Ascending aorta (tissue), 2 donors: ENCODE data around the gene KRTAP2-3. TPM values are rescaled to one million over a fixed set of nuclear protein-coding genes. Genes with fewer than 3 reads are reported as not detected.

Experiments used
- DNase-seq, 2 donors: peaks; one replicate each; pipeline ENCODE4 v3.0.0-alpha.2; 2019; ENCODE audit warnings: low spot score in 2 of 2
- H3K27ac ChIP-seq, 2 donors: fragments of 200-600 bp; sonication (generic); one replicate each; pipeline ENCODE4 v1.5.1; 2016 to 2017; ENCODE audit warnings: mild to moderate bottlenecking in 1 of 2
- H3K27me3 ChIP-seq: fragments of 200-600 bp; sonication (generic); one replicate; pipeline ENCODE4 v1.5.1; 2017
- H3K36me3 ChIP-seq, 2 donors: fragments of 200-600 bp; sonication (generic); one replicate each; pipeline ENCODE4 v1.5.1; 2016
- H3K4me1 ChIP-seq, 2 donors: fragments of 200-600 bp; sonication (generic); one replicate each; pipeline ENCODE4 v1.5.1; 2016 to 2017; ENCODE audit warnings: mild to moderate bottlenecking in 1 of 2
- H3K4me3 ChIP-seq, 2 donors: fragments of 200-600 bp; sonication (generic); one replicate each; pipeline ENCODE4 v1.5.1; 2016 to 2017; ENCODE audit warnings: mild to moderate bottlenecking in 1 of 2
- H3K9me3 ChIP-seq, 2 donors: fragments of 200-600 bp; sonication (generic); one replicate each; pipeline ENCODE4 v1.5.1; 2016
- CTCF ChIP-seq, 3 experiments: fragments of 200-600 bp in 2 of 3; fragments of 450-650 bp in 1 of 3; sonication (generic) in 2 of 3; IDR thresholded peaks; one replicate each; pipeline ENCODE4 v1.5.1; 2016 to 2019; ENCODE audit warnings: antibody characterized with exemption in 3 of 3, mild to moderate bottlenecking in 1 of 3, moderate library complexity in 1 of 3
- intact Hi-C: fragments of 100-400 bp; cut with DNase I; formaldehyde crosslinking; loops from one replicate; pipeline ENCODE4 v1.15.1; 2023
- total RNA-seq: library from RNA; depleted of rRNA; stranded (reverse); fragments of >200 nt; gene quantifications from one replicate; pipeline ENCODE4 v1.1.0, GENCODE V29; 2016

The KRTAP2-3 gene
- total RNA-seq, 1 donor from 2014 or later, result not detected

- Histone ChIP-seq H3K36me3 (no peaks in the 10 kb centered on the region), H3K9me3 (no peaks in the 10 kb centered on the region), H3K27me3 (peaks cover 5% of the 10 kb centered on the region), H3K4me3 (no peak within 1 kb of the TSS), H3K27ac (no peak within 1 kb of the TSS), H3K4me1 (no peaks in the 10 kb centered on the region)
- no peak for DNase-seq
- intact Hi-C loops, result no loop called here
- no peak for TF ChIP-seq CTCF (IDR thresholded peaks at IDR 0.05)
Measured at GRCh38 chr17:41029633-41030245, 30.2 kb downstream of the KRTAP2-3 start, which contains the start of gene KRTAP1-4. KRTAP1-4 (minus strand) TSS chr17:41030195; CDS start chr17:41030078, 117 bp downstream.

- no peak for DNase-seq
- peaks cover 5% of the 10 kb centered on the region for H3K27me3 ChIP-seq
- H3K27ac ChIP-seq, result no peak within 1 kb of the TSS
- intact Hi-C loops, result no loop called here
- no peaks in the 10 kb centered on the region for H3K9me3 ChIP-seq
- H3K4me1 ChIP-seq, result no peaks in the 10 kb centered on the region
- no peaks in the 10 kb centered on the region for H3K36me3 ChIP-seq
- TF ChIP-seq CTCF (IDR thresholded peaks at IDR 0.05), result no peak
- no peak within 1 kb of the TSS for H3K4me3 ChIP-seq
Measured at GRCh38 chr17:41026715-41027471, 33.0 kb downstream of the KRTAP2-3 start, which contains the start of gene KRTAP1-5. KRTAP1-5 (minus strand) TSS chr17:41027208; CDS start chr17:41027155, 53 bp downstream.

- Histone ChIP-seq H3K27ac (no peak overlapping the region), H3K4me1 (no peaks in the 10 kb centered on the region), H3K27me3 (peaks cover 5% of the 10 kb centered on the region), H3K4me3 (no peak overlapping the region), H3K9me3 (no peaks in the 10 kb centered on the region), H3K36me3 (no peaks in the 10 kb centered on the region)
- DNase-seq, result no peak
- intact Hi-C loops, result no loop called here
- TF ChIP-seq CTCF (IDR thresholded peaks at IDR 0.05), result no peak
Measured at GRCh38 chr17:41024697-41025096, 35.2 kb downstream of the KRTAP2-3 start.

GRCh38 chr17:41020336-41020735 is 39.6 kb downstream of the KRTAP2-3 start:
- no peak for DNase-seq
- H3K27me3 ChIP-seq, result no peaks in the 10 kb centered on the region
- H3K4me3 ChIP-seq, result no peak overlapping the region
- H3K27ac ChIP-seq, result no peak overlapping the region
- intact Hi-C loops, result no loop called here
- H3K36me3 ChIP-seq, result no peaks in the 10 kb centered on the region
- no peak for TF ChIP-seq CTCF (IDR thresholded peaks at IDR 0.05)
- no peaks in the 10 kb centered on the region for H3K9me3 ChIP-seq
- no peaks in the 10 kb centered on the region for H3K4me1 ChIP-seq

- Histone ChIP-seq H3K4me3 (no peak overlapping the region), H3K27ac (no peak overlapping the region), H3K36me3 (no peaks in the 10 kb centered on the region), H3K27me3 (no peaks in the 10 kb centered on the region), H3K4me1 (no peaks in the 10 kb centered on the region), H3K9me3 (no peaks in the 10 kb centered on the region)
- no peak for DNase-seq
- intact Hi-C loops, result no loop called here
- no peak for TF ChIP-seq CTCF (IDR thresholded peaks at IDR 0.05)
Measured at GRCh38 chr17:41019415-41019814, 40.5 kb downstream of the KRTAP2-3 start.
